HG02759 (cell line): Measurements from ENCODE around the gene PLSCR5.

ENCODE experiments used
- ATAC-seq: cut with Tn5 transposase; IDR thresholded peaks from one replicate; pipeline ENCODE4 v1.9.1; 2021; ENCODE audit warnings: mild to moderate bottlenecking, moderate library complexity; ENCODE audit not compliant: unreplicated experiment

Gene PLSCR5

DNA sequence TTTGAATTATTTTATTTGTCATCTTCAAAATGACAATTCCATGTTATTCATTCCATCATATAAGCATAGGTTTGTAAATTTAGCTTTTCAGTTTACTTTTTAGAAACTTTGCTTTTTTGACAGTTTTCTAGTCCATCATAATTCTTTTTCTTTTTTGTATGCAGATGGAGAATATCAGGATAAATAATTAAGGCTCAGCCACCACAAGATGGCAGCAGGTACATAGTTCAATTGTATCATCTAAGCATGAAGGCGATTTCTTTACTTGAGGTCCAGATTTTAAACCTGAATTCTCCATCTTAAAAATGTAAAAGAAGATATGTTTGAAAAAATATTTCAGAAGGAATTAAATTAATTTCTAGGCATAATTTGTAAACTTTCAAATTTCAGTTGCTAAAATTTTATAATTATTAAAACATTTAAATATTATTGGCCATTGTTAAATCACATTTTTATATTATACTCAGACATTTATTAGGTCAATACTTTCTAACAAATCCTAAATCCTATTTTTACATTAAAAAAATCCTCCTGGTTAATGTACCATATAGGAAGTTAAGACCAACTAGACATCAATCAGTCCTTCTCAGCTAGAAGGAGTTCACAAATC lies 15.1 kb downstream of the PLSCR5 start:
- ATAC-seq = no peak

GRCh38 chr3:146585156-146585555 lies 20.0 kb downstream of the PLSCR5 start:
- no peak for ATAC-seq

DNA sequence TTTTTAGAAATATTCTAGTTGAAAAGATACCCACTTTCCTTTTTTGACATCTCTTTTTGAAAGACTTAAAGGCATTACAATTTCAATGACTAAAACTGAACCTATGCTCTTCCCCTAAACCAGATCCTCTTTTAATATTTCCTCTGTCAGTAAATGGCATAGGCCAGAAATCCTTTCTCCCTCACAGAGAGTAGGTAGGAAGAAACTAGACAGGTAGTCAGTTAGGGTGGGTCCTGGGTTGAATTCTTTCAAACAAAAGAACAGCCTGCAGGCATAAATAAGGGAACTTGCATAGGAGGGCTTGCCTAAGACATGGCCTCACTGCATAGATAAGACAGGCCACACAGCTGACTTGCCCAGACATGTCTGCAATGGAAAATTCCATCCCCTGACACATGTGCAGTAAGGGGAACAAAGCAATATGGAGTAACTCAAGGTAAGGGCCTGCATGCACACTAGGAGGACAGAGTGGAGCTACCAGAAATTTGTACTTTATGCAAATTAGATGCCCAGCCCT lies 23.1 kb downstream of the PLSCR5 start:
- ATAC-seq = peak; percentile 56

- ATAC-seq = no peak
Measured at GRCh38 chr3:146581080-146581601, 24.0 kb downstream of the PLSCR5 start.

DNA sequence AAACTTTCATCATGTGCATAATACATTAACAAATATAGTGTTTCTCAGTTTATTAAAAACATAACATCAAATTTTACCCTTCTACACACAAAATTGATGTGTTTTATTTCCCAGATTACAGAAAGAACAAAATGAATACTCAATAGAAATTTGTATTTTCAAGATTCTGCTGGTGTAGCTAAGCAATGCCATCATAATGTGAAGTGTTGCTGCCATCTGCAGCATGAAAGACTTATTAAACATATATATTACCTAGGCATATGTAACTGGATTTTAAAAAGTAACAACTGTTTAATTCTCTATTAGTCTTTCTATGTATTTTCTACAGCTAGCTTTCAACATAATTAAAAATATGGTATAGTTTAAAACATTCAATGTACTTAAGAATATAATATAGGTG lies 27.5 kb downstream of the PLSCR5 start:
- ATAC-seq = peak; percentile 55

GRCh38 chr3:146575636-146576035 lies 29.5 kb downstream of the PLSCR5 start:
- no peak for ATAC-seq

- no peak for ATAC-seq
Measured at GRCh38 chr3:146574173-146574572, 31.0 kb downstream of the PLSCR5 start.

DNA sequence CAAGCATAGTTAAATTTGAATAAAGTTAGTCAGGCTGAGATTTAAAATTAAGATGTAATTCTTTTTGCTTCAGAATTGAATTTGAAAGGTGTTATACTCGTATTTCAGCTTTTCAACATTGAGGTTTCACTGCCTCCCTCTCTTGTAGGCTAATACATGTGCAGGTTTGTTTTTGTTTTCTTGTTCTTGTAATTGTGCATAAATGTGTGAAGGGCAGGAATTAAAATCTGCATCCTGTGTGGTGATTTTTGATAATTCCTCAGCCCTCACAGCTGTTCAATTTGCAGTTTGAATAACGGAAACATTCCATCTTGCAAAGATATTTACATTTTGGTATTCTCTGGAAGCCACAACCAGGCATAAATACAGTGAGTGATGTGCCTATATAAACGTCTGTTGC lies 35.8 kb downstream of the PLSCR5 start:
- no peak for ATAC-seq

- ATAC-seq = no peak
Measured at GRCh38 chr3:146566138-146566537, 39.0 kb downstream of the PLSCR5 start.

DNA sequence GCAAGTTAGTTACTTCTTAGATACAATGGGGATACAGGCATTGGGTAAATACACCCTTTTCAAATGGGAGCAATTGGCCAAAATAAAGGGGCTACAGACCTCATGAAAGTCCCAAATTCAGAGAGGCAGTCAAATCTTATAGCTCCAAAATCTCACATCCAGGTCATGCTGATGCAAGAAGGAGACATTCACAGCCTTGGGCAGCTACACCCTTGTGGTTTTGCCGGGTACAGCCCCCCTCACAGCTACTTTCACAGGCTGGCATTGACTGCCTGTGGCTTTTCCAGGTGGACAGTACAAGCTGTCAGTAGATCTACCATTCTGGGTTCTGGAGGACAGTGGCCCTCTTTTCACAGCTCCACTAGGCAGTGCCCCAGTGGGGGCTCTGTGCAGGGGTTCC lies 43.3 kb downstream of the PLSCR5 start:
- no peak for ATAC-seq

- no peak for ATAC-seq
Measured at GRCh38 chr3:146561463-146561862, 43.7 kb downstream of the PLSCR5 start.

DNA sequence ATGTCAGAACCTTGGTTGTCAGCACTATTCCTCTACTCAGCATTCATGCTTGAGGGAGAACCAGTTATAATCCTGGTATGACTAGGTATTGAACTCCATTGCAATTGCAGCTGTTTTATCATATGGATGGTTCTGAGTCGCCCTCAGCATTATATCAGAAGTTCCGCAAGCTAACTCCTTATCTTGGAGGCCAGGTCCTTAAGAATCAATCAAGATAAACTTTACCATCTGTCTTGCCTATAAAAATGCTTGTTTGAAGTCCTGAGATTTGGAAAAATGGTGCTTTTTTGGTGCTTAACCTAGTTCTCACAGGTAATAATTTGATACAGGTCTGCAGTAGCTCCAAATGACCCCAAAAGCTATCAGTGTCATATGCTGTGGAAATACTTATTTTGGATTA lies 44.5 kb downstream of the PLSCR5 start:
- no peak for ATAC-seq

GRCh38 chr3:146559388-146559787 lies 45.8 kb downstream of the PLSCR5 start:
- no peak for ATAC-seq

- ATAC-seq = no peak
Measured at GRCh38 chr3:146558781-146559180, 46.4 kb downstream of the PLSCR5 start.

- ATAC-seq = no peak
Measured at GRCh38 chr3:146557745-146558144, 47.4 kb downstream of the PLSCR5 start.

DNA sequence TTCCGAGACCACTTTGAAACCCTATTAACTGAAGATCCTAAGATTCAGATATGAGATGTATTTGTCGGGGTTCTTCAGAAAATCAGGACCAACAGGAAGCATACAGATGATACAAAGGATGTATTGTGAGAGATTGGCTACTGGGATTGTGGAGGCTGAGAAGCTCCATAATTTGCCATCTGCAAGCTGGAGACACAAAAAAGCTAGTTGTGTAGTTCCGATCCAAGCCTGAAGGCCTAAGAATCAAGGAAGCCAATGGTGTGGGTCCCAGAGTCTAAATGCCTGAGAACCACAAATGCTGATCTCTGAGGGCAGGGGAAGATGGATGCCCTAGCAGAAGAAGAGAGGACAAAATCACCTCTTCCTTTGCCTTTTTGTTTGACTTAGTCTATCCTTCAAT lies 49.8 kb downstream of the PLSCR5 start:
- no peak for ATAC-seq

GRCh38 chr3:146554151-146554760 lies 50.9 kb downstream of the PLSCR5 start:
- ATAC-seq = no peak

DNA sequence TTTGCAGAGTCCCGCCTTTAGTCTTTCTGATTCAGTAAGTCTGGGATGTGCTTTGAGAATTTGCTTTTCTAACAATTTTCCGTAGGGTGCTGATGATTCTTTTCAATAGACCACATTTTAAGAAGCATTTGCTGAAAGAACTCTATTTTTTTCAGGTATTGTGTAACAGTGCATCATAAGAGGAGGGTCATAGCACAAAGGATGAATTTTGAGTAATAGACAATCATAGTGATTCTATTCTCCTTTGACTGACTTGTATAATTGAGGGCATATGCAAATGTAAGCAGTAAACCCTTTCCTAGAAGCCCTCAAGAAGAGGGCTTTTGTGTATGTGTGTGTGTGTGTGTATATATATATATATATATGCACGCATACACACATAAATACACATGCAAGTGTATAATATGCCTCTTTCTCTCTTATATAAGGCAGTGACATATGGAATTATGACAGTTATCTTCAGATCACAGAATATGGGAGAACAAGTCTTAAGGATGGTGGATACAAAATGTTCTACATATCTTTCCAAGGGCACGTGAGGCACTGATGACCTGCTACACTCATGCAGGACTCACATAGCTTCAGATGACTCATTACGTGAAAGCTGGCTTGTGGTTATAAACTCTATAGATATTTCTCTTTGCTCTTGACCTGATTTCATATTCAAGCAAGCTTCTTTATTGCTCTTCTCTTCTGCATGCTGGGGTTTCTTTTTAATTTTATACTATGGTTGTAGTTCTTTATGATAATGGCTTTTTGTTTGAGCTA lies 54.2 kb downstream of the PLSCR5 start:
- ATAC-seq = peak; percentile 93

- no peak for ATAC-seq
Measured at GRCh38 chr3:146550070-146550615, 55.0 kb downstream of the PLSCR5 start.

DNA sequence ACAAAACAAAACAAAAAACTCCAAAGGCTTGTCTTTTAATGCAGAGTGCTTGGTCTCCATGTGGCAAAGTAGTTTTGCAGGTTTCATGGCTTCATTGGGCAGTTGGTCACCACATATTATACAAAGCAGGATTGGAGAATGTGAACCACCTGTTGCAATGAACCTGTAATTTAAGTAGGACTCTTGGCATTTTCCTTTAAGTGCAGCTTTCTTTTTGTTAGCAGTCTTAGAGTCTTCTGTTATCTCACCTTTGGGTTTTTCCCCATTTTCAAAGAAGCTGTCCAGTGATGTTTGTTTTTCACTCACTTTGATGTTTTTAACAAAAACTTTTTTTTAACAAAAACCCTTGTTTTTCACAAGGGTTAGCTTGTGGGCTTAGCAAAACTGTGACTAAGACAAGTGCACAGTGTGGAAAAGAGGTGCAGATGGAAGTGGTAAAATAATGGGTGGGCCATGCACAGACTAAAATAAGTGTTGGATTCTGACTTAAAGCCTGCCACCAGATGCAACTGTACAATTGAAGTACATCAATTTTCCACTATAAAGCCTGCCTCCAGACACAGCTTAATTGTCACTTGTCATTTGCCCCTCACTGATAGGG lies 57.8 kb downstream of the PLSCR5 start:
- no peak for ATAC-seq

DNA sequence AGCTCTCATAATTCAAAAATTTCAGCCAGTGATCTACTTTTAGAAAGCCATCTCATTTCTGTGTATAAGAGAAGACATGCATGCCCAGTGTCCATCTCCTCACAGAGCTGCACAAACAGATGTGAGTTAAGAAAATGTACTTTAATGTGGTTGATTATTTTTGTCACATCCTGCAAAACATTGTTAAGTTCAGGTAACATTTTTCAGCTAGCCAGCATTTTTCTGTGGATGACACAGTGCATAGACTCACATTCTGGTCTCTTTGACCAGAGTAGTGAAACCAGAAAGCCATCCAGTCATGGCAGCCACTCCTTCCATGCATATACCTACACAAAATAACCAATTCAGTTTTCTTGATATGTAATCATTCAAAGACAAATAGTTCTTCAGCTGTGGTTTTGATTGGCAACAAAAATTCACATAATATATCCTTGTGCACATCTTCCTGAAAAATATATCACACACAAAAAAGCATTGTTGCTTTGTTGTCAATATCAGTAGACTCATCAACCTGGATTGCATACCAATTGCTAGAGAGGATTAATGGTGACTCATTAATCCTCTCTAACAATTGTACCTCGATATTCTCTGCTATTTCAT lies 58.7 kb downstream of the PLSCR5 start:
- no peak for ATAC-seq
